K562 (cell line): ENCODE results near the gene C2CD4C. TPM values are rescaled to one million over a fixed set of nuclear protein-coding genes. Genes with fewer than 3 reads are reported as not detected.

Experiments
- ATAC-seq: fragments of 200-7000 bp; cut with Tn5 transposase; 3 replicates; pipeline ENCODE4 v1.9.1; 2020; ENCODE audit warnings: moderate library complexity
- BruUV-seq: library from RNA; stranded (reverse); fragments of 400-500 nt; replicated peaks from 2 replicates; lab custom pipeline; 2021; lab: Mats Ljungman, UMichigan
- CTCF ChIA-PET: fragments of 300-600 bp; formaldehyde crosslinking; extraction: SDS; loops from one replicate; lab custom pipeline; 2021; ENCODE audit warnings: low intra/inter-chr PET ratio; lab: Yijun Ruan, JAX
- POLR2A ChIA-PET: fragments of 300-600, 350-650 bp; sonication (Branson Sonifier 250); formaldehyde crosslinking; extraction: SDS; loops from one replicate; lab custom pipeline; 2021; ENCODE audit warnings: antibody characterized with exemption, inconsistent platforms; lab: Yijun Ruan, JAX
- DNase-seq, 4 experiments: peaks; one replicate each; pipeline versions ENCODE4 v3.0.0 to v3.0.0-alpha.2; 2011 to 2018; ENCODE audit warnings: low spot score in 3 of 4, mixed read lengths in 3 of 4; ENCODE audit errors: extremely low read depth in 1 of 4
- FAIRE-seq: peaks from 2 replicates; lab custom pipeline; 2011; peaks lifted over from hg19 to GRCh38; lab: Jason Lieb, UNC
- H2AFZ ChIP-seq: 2 replicates; pipeline ENCODE4 v1.6.0; 2011; ENCODE audit warnings: low read depth, low read length, control low read depth, inconsistent platforms
- H3K27ac ChIP-seq: fragments of 200-600 bp; 3 replicates; pipeline ENCODE4 v1.8.0; 2011; ENCODE audit warnings: low read depth, mild to moderate bottlenecking, control low read depth, inconsistent platforms, low read length, moderate library complexity, mixed read lengths; ENCODE audit errors: extremely low read depth
- H3K27me3 ChIP-seq, 2 experiments: fragments of 300-600 bp in 1 of 2; 2 replicates in 1 of 2; 3 replicates in 1 of 2; pipeline versions ENCODE4 v1.6.0 to v1.8.0; 2011; ENCODE audit warnings: inconsistent platforms in 2 of 2, low read length in 2 of 2, mild to moderate bottlenecking in 1 of 2, mixed read lengths in 1 of 2, moderate library complexity in 1 of 2; ENCODE audit not compliant: control insufficient read depth in 2 of 2, insufficient read depth in 2 of 2
- H3K36me3 ChIP-seq: fragments of 300-600 bp; 3 replicates; pipeline ENCODE4 v1.8.0; 2011; ENCODE audit warnings: mild to moderate bottlenecking, low read length, inconsistent platforms; ENCODE audit not compliant: control insufficient read depth, insufficient read depth
- H3K4me1 ChIP-seq, 2 experiments: fragments of 200-600 bp in 1 of 2; replicated peaks in 1 of 2; 2 replicates in 1 of 2; 3 replicates in 1 of 2; pipeline versions ENCODE4 v1.5.1 to v1.8.0; 2011; ENCODE audit warnings: inconsistent platforms in 2 of 2, low read length in 2 of 2, mild to moderate bottlenecking in 1 of 2, mixed read lengths in 1 of 2, moderate library complexity in 1 of 2; ENCODE audit not compliant: control insufficient read depth in 2 of 2, insufficient read depth in 2 of 2
- H3K4me2 ChIP-seq: 2 replicates; pipeline ENCODE4 v1.6.1; 2011; ENCODE audit warnings: low read length, control low read depth, inconsistent platforms, mixed read lengths; ENCODE audit not compliant: insufficient read depth
- H3K4me3 ChIP-seq: fragments of 200-600 bp; sonication (generic), shearing (Covaris generic); 2 replicates; pipeline ENCODE4 v1.5.1; 2016; ENCODE audit warnings: control low read depth, inconsistent platforms
- H3K79me2 ChIP-seq: fragments of 200-600 bp; 3 replicates; pipeline ENCODE4 v1.8.0; 2011; ENCODE audit warnings: low read length, inconsistent platforms; ENCODE audit not compliant: control insufficient read depth, insufficient read depth
- H3K9ac ChIP-seq, 2 experiments: 2 replicates each; pipeline versions ENCODE4 v1.6.0 to v1.6.1; 2011; ENCODE audit warnings: low read depth in 2 of 2, low read length in 2 of 2, control low read depth in 1 of 2, inconsistent platforms in 1 of 2, mild to moderate bottlenecking in 1 of 2, mixed read lengths in 1 of 2; ENCODE audit not compliant: insufficient read depth in 1 of 2
- H3K9me1 ChIP-seq: one replicate; pipeline ENCODE4 v1.6.0; 2011; ENCODE audit warnings: inconsistent platforms, mild to moderate bottlenecking, low read length, moderate library complexity; ENCODE audit not compliant: control insufficient read depth, insufficient read depth
- H3K9me3 ChIP-seq: replicated peaks from 2 replicates; pipeline ENCODE4 v1.5.1; 2011; ENCODE audit warnings: low read depth, low read length, inconsistent platforms; ENCODE audit not compliant: control insufficient read depth, insufficient read depth
- H4K20me1 ChIP-seq: replicated peaks from 2 replicates; pipeline ENCODE4 v1.6.1; 2011; ENCODE audit warnings: low read length, inconsistent platforms, mixed read lengths; ENCODE audit not compliant: control insufficient read depth, insufficient read depth
- CREB3L1 ChIP-seq: fragments of 450-650 bp; IDR thresholded peaks from 2 replicates; pipeline ENCODE4 v1.6.1; 2014; ENCODE audit warnings: low read depth, mild to moderate bottlenecking, moderate library complexity, borderline replicate concordance
- EP400 ChIP-seq: fragments of 450-650 bp; IDR thresholded peaks from 2 replicates; pipeline ENCODE4 v1.6.1; 2017; ENCODE audit warnings: antibody characterized with exemption, mild to moderate bottlenecking, moderate library complexity
- HDAC1 ChIP-seq, 2 experiments: fragments of 450-650 bp; IDR thresholded peaks; 2 replicates each; pipeline ENCODE4 v1.6.1; 2016 to 2017; ENCODE audit warnings: inconsistent platforms in 1 of 2, mild to moderate bottlenecking in 1 of 2, moderate library complexity in 1 of 2
- KDM1A ChIP-seq, 2 experiments: fragments of 450-650 bp; IDR thresholded peaks; 2 replicates each; pipeline ENCODE4 v1.6.1; 2016; ENCODE audit warnings: mild to moderate bottlenecking in 2 of 2
- NCOA2 ChIP-seq, 2 experiments: fragments of 450-650 bp; IDR thresholded peaks; 2 replicates each; pipeline ENCODE4 v1.6.1; 2018; ENCODE audit warnings: mild to moderate bottlenecking in 2 of 2, moderate library complexity in 1 of 2; ENCODE audit not compliant: partially characterized antibody in 2 of 2
- NRF1 ChIP-seq, 2 experiments: fragments of 450-650 bp; IDR thresholded peaks in 1 of 2; conservative IDR thresholded peaks in 1 of 2; 2 replicates each; pipeline ENCODE4 v1.6.1; 2014; ENCODE audit warnings: mild to moderate bottlenecking in 2 of 2
- PHB ChIP-seq: fragments of 250-450 bp; sonication (Bioruptor Pico); IDR thresholded peaks from 2 replicates; pipeline ENCODE4 v1.5.0; 2021
- RBM14 ChIP-seq: fragments of 200-400 bp; formaldehyde crosslinking; IDR thresholded peaks from 2 replicates; pipeline ENCODE4 v1.6.1; 2018; ENCODE audit warnings: low read depth, mild to moderate bottlenecking, low read length, moderate library complexity, borderline replicate concordance; ENCODE audit not compliant: insufficient read depth
- RUNX1 ChIP-seq: sonication (generic); IDR thresholded peaks from 2 replicates; pipeline ENCODE4 v1.6.1; 2016; ENCODE audit warnings: antibody characterized with exemption, low read depth
- TAF7 ChIP-seq: fragments of 450-650 bp; IDR thresholded peaks from 2 replicates; pipeline ENCODE4 v1.6.1; 2016; ENCODE audit warnings: missing genetic modification characterization, missing compliant biosample characterization
- TEAD4 ChIP-seq, 2 experiments: sonication (generic) in 1 of 2; formaldehyde crosslinking in 1 of 2; IDR thresholded peaks; 2 replicates each; pipeline versions ENCODE4 v1.6.1 to v1.8.0; 2012 to 2022; ENCODE audit warnings: borderline replicate concordance in 1 of 2, inconsistent platforms in 1 of 2, low read length in 1 of 2, mild to moderate bottlenecking in 1 of 2, missing genetic modification reagents in 1 of 2
- ZNF133 ChIP-seq: fragments of 250-450 bp; sonication (Bioruptor Pico); IDR thresholded peaks from 2 replicates; pipeline ENCODE4 v1.4.0; 2020; ENCODE audit warnings: mild to moderate bottlenecking
- ZNF507 ChIP-seq: conservative IDR thresholded peaks from 2 replicates; pipeline ENCODE4 v1.6.1; 2017; ENCODE audit warnings: missing genetic modification characterization, missing compliant biosample characterization
- ZNF561 ChIP-seq: fragments of 450-650 bp; formaldehyde crosslinking; conservative IDR thresholded peaks from 2 replicates; pipeline ENCODE4 v1.4.0; 2020; ENCODE audit warnings: mild to moderate bottlenecking, moderate library complexity
- WGBS: fragments of 100-300 bp; shearing (Covaris generic); methylation state at CpG from one replicate; pipeline ENCODE4 v1.1.6; 2016; ENCODE audit warnings: low coverage, mixed read lengths; ENCODE audit not compliant: insufficient coverage; ENCODE audit errors: missing lambda C conversion rate; 5-methylcytosine and 5-hydroxymethylcytosine counted together
- in situ Hi-C: fragments of 300-500 bp; cut with MboI; formaldehyde crosslinking; loops from 4 replicates; pipeline ENCODE4 v1.15.0; 2018; ENCODE audit warnings: inconsistent platforms, mixed read lengths
- intact Hi-C: fragments of 100-400 bp; cut with micrococcal nuclease; formaldehyde crosslinking; loops from 2 replicates; pipeline ENCODE4 v1.14.2; 2022
- polyA plus RNA-seq, 8 experiments: library from polyadenylated mRNA; depleted of rRNA in 4 of 8; stranded (reverse) in 5 of 8; unstranded in 3 of 8; fragments of >200 nt; fragmentation: Nextera tagmentation in 2 of 8; fragmentation: Illumina TruSeq in 1 of 8; extraction: Ambion mirVana in 2 of 8; extraction: Trizol in 1 of 8; gene quantifications; 2 replicates each; pipeline versions ENCODE4 v1.2.1 to v1.2.3, GENCODE V29; 2011 to 2014; ENCODE audit warnings: inconsistent platforms in 1 of 8, missing spikeins in 1 of 8
- total RNA-seq, 7 experiments: library from RNA; depleted of rRNA in 6 of 7; stranded (reverse); fragments of >200 nt in 6 of 7; fragmentation: Illumina TruSeq in 2 of 7; extraction: Trizol in 2 of 7; gene quantifications; 2 replicates each; pipeline versions ENCODE4 v1.2.1 to v1.2.3, GENCODE V29; 2011 to 2021; ENCODE audit warnings: low replicate concordance in 1 of 7
- TF ChIP-seq, protein P1 (sequence below): fragments of 250-450 bp; sonication (Bioruptor Pico); IDR thresholded peaks from 2 replicates; pipeline ENCODE4 v1.5.0; 2020; ENCODE audit warnings: mild to moderate bottlenecking, borderline replicate concordance
- TF ChIP-seq, protein P2 (sequence below), 2 experiments: IDR thresholded peaks in 1 of 2; conservative IDR thresholded peaks in 1 of 2; 2 replicates each; pipeline ENCODE4 v1.6.1; 2016; ENCODE audit warnings: low read depth in 2 of 2, mild to moderate bottlenecking in 1 of 2, missing compliant biosample characterization in 1 of 2, missing genetic modification characterization in 1 of 2, moderate library complexity in 1 of 2

C2CD4C gene
- total and polyA plus RNA-seq, 9 of the 15 experiments (the other 6 are each of a cell fraction or from before 2014, with no cell fraction given) = 0.01 to 0.07 TPM; not detected in 7

GRCh38 chr19:415292-415691, 6.3 kb upstream of the C2CD4C start:
- no peak overlapping the region for H3K4me3 ChIP-seq
- no TSS peak for BruUV-seq
- H3K9ac ChIP-seq = no peak overlapping the region
- H3K27me3 ChIP-seq = peaks cover 35 to 81% of the 10 kb centered on the region in 2 experiments; a peak in 4 of 5 replicates
- H3K27ac ChIP-seq = no peak overlapping the region
- H3K4me1 ChIP-seq = peaks cover 0 to 41% of the 10 kb centered on the region in 2 experiments; a peak in 2 of 5 replicates
- H2AFZ ChIP-seq = no peak overlapping the region
- no peak for ATAC-seq
- no peak overlapping the region for H3K4me2 ChIP-seq
- H3K79me2 ChIP-seq = no peaks in the 10 kb centered on the region
- H3K9me3 ChIP-seq = no peaks in the 10 kb centered on the region
- H3K36me3 ChIP-seq = no peaks in the 10 kb centered on the region
- CTCF ChIA-PET = no interaction called here
- intact Hi-C loops = no loop called here
- no peak for DNase-seq
- in situ Hi-C loops = no loop called here
- no peak for FAIRE-seq
- 0% methylated on average over 1 of the region's 1 CpG for WGBS
- 0 out of 2 replicates have a peak, but pooled peaks cover 14% of the 10 kb centered on the region for H4K20me1 ChIP-seq
- POLR2A ChIA-PET = interaction anchor here (0.6 kb wide), 1 partner anchor 79 kb away, joined by 3 read pairs; no protein-coding TSS in a partner anchor
- no peaks in the 10 kb centered on the region for H3K9me1 ChIP-seq
- TF ChIP-seq TAF7 (tag) (no peak), RUNX1 (no peak), HDAC1 (IDR thresholded peaks at IDR 0.05) (0 out of 4 replicates have a peak, but pooled peaks of 1 of the 2 experiments have one; percentile 39), ZNF561 (CRISPR knock-in tag) (no peak), PHB (no peak), ZNF133 (CRISPR knock-in tag) (no peak), RBM14 (no peak), TEAD4 (IDR thresholded peaks at IDR 0.05; ENCODE audit: low read length) (no peak), TEAD4 (CRISPR knock-in tag; IDR thresholded peaks at IDR 0.05; ENCODE audit: borderline replicate concordance) (no peak), KDM1A (IDR thresholded peaks at IDR 0.05) (peak; percentile 49 to 64), EP400 (no peak), NCOA2 (IDR thresholded peaks at IDR 0.05; ENCODE audit: partially characterized antibody in 2 of 2) (no peak), NRF1 (conservative IDR thresholded peaks at IDR 0.05 in 1 of 2, IDR thresholded peaks at IDR 0.05 in 1 of 2) (no peak), CREB3L1 (no peak), ZNF507 (tag) (no peak)
- TF ChIP-seq, protein P1, sequence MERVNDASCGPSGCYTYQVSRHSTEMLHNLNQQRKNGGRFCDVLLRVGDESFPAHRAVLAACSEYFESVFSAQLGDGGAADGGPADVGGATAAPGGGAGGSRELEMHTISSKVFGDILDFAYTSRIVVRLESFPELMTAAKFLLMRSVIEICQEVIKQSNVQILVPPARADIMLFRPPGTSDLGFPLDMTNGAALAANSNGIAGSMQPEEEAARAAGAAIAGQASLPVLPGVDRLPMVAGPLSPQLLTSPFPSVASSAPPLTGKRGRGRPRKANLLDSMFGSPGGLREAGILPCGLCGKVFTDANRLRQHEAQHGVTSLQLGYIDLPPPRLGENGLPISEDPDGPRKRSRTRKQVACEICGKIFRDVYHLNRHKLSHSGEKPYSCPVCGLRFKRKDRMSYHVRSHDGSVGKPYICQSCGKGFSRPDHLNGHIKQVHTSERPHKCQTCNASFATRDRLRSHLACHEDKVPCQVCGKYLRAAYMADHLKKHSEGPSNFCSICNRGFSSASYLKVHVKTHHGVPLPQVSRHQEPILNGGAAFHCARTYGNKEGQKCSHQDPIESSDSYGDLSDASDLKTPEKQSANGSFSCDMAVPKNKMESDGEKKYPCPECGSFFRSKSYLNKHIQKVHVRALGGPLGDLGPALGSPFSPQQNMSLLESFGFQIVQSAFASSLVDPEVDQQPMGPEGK = no peak
- TF ChIP-seq, protein P2, sequence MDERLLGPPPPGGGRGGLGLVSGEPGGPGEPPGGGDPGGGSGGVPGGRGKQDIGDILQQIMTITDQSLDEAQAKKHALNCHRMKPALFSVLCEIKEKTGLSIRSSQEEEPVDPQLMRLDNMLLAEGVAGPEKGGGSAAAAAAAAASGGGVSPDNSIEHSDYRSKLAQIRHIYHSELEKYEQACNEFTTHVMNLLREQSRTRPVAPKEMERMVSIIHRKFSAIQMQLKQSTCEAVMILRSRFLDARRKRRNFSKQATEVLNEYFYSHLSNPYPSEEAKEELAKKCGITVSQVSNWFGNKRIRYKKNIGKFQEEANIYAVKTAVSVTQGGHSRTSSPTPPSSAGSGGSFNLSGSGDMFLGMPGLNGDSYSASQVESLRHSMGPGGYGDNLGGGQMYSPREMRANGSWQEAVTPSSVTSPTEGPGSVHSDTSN (CRISPR knock-in tag; IDR thresholded peaks at IDR 0.05; ENCODE audit: low read depth) = no peak
- TF ChIP-seq, protein P2 (tag; conservative IDR thresholded peaks at IDR 0.05; ENCODE audit: low read depth) = peak; percentile 97
